Neural cell (in vitro differentiated cells): ENCODE measurements around the gene TMEM175. TPM values are rescaled to one million over a fixed set of nuclear protein-coding genes. Genes with fewer than 3 reads are reported as not detected.

Source experiments
- H2AFZ ChIP-seq: fragments of 200-600, 300-800 bp; sonication (generic), shearing (Covaris generic); 2 replicates; pipeline ENCODE4 v1.6.0; 2014; ENCODE audit warnings: low read depth, mild to moderate bottlenecking, antibody characterized with exemption, low read length, moderate library complexity
- H3F3A ChIP-seq: fragments of 200-600 bp; shearing (Covaris generic); 2 replicates; pipeline ENCODE4 v1.6.1; 2016; ENCODE audit warnings: mild to moderate bottlenecking, moderate library complexity, mixed read lengths, antibody characterized with exemption, low read length; ENCODE audit not compliant: insufficient read depth, poor library complexity, severe bottlenecking
- H3K27ac ChIP-seq: fragments of 200-600, 300-800 bp; sonication (generic), shearing (Covaris generic); 2 replicates; pipeline ENCODE4 v1.5.1; 2014; ENCODE audit warnings: mild to moderate bottlenecking, low read length, moderate library complexity
- H3K27me3 ChIP-seq: fragments of 300-800, 200-600 bp; sonication (generic), shearing (Covaris generic); 2 replicates; pipeline ENCODE4 v1.6.0; 2014; ENCODE audit warnings: mild to moderate bottlenecking, low read depth, low read length, moderate library complexity; ENCODE audit not compliant: insufficient read depth
- H3K36me3 ChIP-seq: fragments of 300-800, 200-600 bp; sonication (generic), shearing (Covaris generic); 2 replicates; pipeline ENCODE4 v1.5.1; 2014; ENCODE audit warnings: mild to moderate bottlenecking, antibody characterized with exemption, low read length, moderate library complexity; ENCODE audit not compliant: insufficient read depth
- H3K4me2 ChIP-seq: fragments of 300-800, 200-600 bp; sonication (generic), shearing (Covaris generic); 2 replicates; pipeline ENCODE4 v1.6.0; 2014; ENCODE audit warnings: mild to moderate bottlenecking, low read length
- H3K4me3 ChIP-seq: fragments of 300-800, 200-600 bp; sonication (generic), shearing (Covaris generic); 2 replicates; pipeline ENCODE4 v1.5.1; 2014; ENCODE audit warnings: mild to moderate bottlenecking, low read length, moderate library complexity
- H3K79me2 ChIP-seq: fragments of 200-600 bp; shearing (Covaris generic); replicated peaks from 2 replicates; pipeline ENCODE4 v1.6.0; 2014; ENCODE audit warnings: mild to moderate bottlenecking, low read length, moderate library complexity; ENCODE audit not compliant: insufficient read depth
- H3K9ac ChIP-seq: fragments of 300-800, 200-600 bp; sonication (generic), shearing (Covaris generic); 2 replicates; pipeline ENCODE4 v1.6.1; 2016; ENCODE audit warnings: mild to moderate bottlenecking, low read length, mixed read lengths
- H3K9me2 ChIP-seq: fragments of 200-600 bp; shearing (Covaris generic); 2 replicates; pipeline ENCODE4 v1.6.1; 2016; ENCODE audit warnings: mild to moderate bottlenecking, low read length, mixed read lengths; ENCODE audit not compliant: insufficient read depth
- H3K9me3 ChIP-seq: fragments of 200-600, 300-800 bp; sonication (generic), shearing (Covaris generic); 2 replicates; pipeline ENCODE4 v1.6.1; 2016; ENCODE audit warnings: mild to moderate bottlenecking, mixed run types, low read length, moderate library complexity, mixed read lengths
- H4K20me1 ChIP-seq: fragments of 200-600 bp; shearing (Covaris generic); 2 replicates; pipeline ENCODE4 v1.6.1; 2016; ENCODE audit warnings: mild to moderate bottlenecking, mixed run types; ENCODE audit not compliant: insufficient read depth
- CTCF ChIP-seq: fragments of 450-650 bp; IDR thresholded peaks from 2 replicates; pipeline ENCODE4 v1.5.1; 2014; ENCODE audit warnings: antibody characterized with exemption, mild to moderate bottlenecking, moderate library complexity; ENCODE audit not compliant: poor library complexity, severe bottlenecking
- EP300 ChIP-seq: fragments of 450-650 bp; conservative IDR thresholded peaks from 2 replicates; pipeline ENCODE4 v1.6.1; 2014; ENCODE audit warnings: antibody characterized with exemption, mild to moderate bottlenecking, moderate library complexity; ENCODE audit not compliant: poor library complexity, severe bottlenecking
- EZH2 ChIP-seq: fragments of 200-600, 300-800 bp; shearing (Covaris generic), sonication (generic); IDR thresholded peaks from 2 replicates; pipeline ENCODE4 v1.6.1; 2014; ENCODE audit warnings: antibody characterized with exemption, low read length, borderline replicate concordance, mild to moderate bottlenecking; ENCODE audit not compliant: insufficient read depth, poor library complexity, severe bottlenecking
- MXI1 ChIP-seq: fragments of 450-650 bp; conservative IDR thresholded peaks from 2 replicates; pipeline ENCODE4 v1.6.1; 2014; ENCODE audit warnings: antibody characterized with exemption, mild to moderate bottlenecking; ENCODE audit not compliant: poor library complexity, severe bottlenecking
- POLR2AphosphoS5 ChIP-seq: IDR thresholded peaks from 2 replicates; pipeline ENCODE4 v1.6.1; 2012
- RAD21 ChIP-seq: fragments of 450-650 bp; conservative IDR thresholded peaks from 2 replicates; pipeline ENCODE4 v1.6.1; 2014; ENCODE audit warnings: antibody characterized with exemption, mild to moderate bottlenecking, moderate library complexity
- SMC3 ChIP-seq: fragments of 450-650 bp; conservative IDR thresholded peaks from 2 replicates; pipeline ENCODE4 v1.6.1; 2014; ENCODE audit warnings: antibody characterized with exemption, mild to moderate bottlenecking, moderate library complexity; ENCODE audit not compliant: poor library complexity
- TAF1 ChIP-seq: IDR thresholded peaks from 2 replicates; pipeline ENCODE4 v1.6.1; 2012; ENCODE audit warnings: low read depth
- polyA plus RNA-seq: library from polyadenylated mRNA; depleted of rRNA; stranded (reverse); fragments of >200 nt; gene quantifications from 2 replicates; pipeline ENCODE4 v1.2.3, GENCODE V29; 2014

Gene TMEM175
- polyA plus RNA-seq, 1 donor from 2014 or later: 36.9 TPM

GRCh38 chr4:982814-983213 is 50.6 kb downstream of the TMEM175 start:
- H3K4me2 ChIP-seq: no peak overlapping the region
- H3K9me3 ChIP-seq: no peaks in the 10 kb centered on the region
- H3K79me2 ChIP-seq: no peaks in the 10 kb centered on the region
- TF ChIP-seq POLR2AphosphoS5: no peak
- TF ChIP-seq EZH2: no peak
- TF ChIP-seq SMC3: no peak
- no peak for TF ChIP-seq MXI1
- no peak for TF ChIP-seq TAF1
- TF ChIP-seq EP300: no peak
- TF ChIP-seq CTCF: no peak
- TF ChIP-seq RAD21: no peak
- no peak overlapping the region for H2AFZ ChIP-seq
- H3K36me3 ChIP-seq: no peaks in the 10 kb centered on the region
- no peaks in the 10 kb centered on the region for H4K20me1 ChIP-seq
- H3K4me3 ChIP-seq: no peak overlapping the region
- no peak overlapping the region for H3K27ac ChIP-seq
- H3K9me2 ChIP-seq: no peaks in the 10 kb centered on the region
- no peaks in the 10 kb centered on the region for H3F3A ChIP-seq
- H3K27me3 ChIP-seq: no peaks in the 10 kb centered on the region
- no peak overlapping the region for H3K9ac ChIP-seq

GRCh38 chr4:984336-985054 is 52.2 kb downstream of the TMEM175 start:
- Histone ChIP-seq H3K9me3 (no peaks in the 10 kb centered on the region), H3K27me3 (no peaks in the 10 kb centered on the region), H3K36me3 (no peaks in the 10 kb centered on the region), H3K4me3 (no peak overlapping the region), H4K20me1 (no peaks in the 10 kb centered on the region), H3K79me2 (no peaks in the 10 kb centered on the region), H2AFZ (no peak overlapping the region), H3K9ac (no peak overlapping the region), H3F3A (no peaks in the 10 kb centered on the region), H3K9me2 (no peaks in the 10 kb centered on the region), H3K27ac (no peak overlapping the region), H3K4me2 (no peak overlapping the region)
- TF ChIP-seq MXI1: no peak
- no peak for TF ChIP-seq SMC3

DNA sequence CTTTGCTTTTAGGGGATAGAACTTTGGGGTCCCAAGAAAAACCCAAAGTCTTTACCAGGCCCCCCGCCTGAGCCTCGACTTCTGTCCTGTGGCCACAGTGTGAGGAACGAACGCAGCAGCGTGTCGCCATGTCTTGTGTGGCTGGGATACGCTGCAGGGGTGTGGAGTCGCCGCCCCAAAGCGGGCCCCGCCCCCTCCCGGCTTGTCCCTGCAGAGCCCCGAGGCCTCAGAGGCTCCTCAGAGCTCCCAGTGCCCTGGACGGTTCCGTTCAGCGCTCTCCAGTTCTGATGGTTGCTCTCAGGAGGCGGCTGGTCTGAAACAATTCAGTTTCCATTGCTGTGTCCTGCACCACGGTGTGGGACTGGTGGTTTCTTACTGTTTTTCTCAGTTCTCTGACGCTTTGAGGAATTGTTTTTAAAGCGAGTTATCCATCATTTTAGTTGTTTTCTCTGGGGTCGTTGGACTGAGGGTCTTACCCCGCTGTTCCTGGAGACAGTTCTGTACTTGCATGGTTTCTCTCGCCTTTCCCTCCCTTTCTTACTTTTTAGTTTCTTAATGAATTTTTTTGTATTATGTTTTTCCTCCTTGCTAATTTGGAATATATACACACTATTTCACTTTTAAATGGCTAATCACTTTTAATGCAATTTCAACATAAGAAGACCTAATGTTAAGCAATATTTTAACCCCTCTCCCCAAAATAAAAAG is 53.0 kb downstream of the TMEM175 start:
- Histone ChIP-seq H3K27me3 (no peaks in the 10 kb centered on the region), H3K4me3 (peak overlapping the region; percentile 77), H3K27ac (no peak overlapping the region), H3K9ac (no peak overlapping the region), H2AFZ (no peak overlapping the region), H3K9me3 (no peaks in the 10 kb centered on the region), H3K79me2 (no peaks in the 10 kb centered on the region), H3K9me2 (no peaks in the 10 kb centered on the region), H3K36me3 (no peaks in the 10 kb centered on the region), H3F3A (no peaks in the 10 kb centered on the region), H4K20me1 (no peaks in the 10 kb centered on the region), H3K4me2 (peak overlapping the region; percentile 89)
- TF ChIP-seq SMC3: no peak
